Activated T-cell treated with anti-CD3 and anti-CD28 coated beads for 24 hours (primary cell): ENCODE results near the gene PERCC1.
"Not testable (repeated sequence)": the region's sequence is repeated elsewhere in the genome, so short reads cannot be mapped to it uniquely, and the experiment has no call there.

Experiments
- DNase-seq: peaks from one replicate; pipeline ENCODE4 v3.0.0-alpha.2; 2020; ENCODE audit warnings: low read depth

The PERCC1 gene

DNA sequence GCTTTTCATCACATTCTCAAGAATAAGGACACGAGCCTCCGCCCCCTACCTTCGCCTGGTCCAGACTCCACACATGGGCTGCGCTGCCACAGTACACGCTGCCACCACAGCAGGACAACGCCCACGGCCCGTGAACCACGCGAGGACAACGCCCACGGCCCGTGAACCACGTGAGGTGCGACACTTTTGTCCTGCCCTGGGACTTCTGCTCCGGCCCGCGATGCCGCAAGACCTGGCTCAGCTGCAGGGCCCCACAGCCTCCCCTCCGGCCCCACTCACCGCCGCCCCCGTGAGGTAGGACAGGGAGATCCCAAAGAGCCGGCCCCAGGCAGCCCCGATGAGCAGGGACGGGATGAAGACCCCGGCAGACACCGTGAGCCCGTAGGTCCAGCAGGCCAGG is 19.3 kb downstream of the PERCC1 start:
- DNase-seq = no peak

DNA sequence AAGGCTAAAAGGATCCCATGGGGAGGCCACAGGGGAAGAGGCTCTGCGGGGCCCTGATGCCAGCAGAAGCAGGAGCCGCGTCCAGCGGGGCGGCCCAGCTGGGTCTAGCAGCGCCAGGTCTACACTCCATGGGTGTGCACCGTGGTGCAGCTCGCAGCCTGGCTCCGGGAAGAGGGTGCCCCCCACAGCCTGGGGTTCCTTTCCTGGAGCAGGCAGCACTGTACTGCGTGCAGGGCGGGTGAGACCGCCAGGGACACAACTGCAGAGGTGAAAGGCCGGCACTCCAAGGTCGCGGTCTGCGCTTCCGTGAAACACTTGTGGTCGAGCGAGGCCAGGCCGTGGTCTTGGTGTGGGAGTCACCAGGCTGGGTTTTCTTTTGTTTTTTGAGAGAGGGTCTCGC is 20.0 kb downstream of the PERCC1 start:
- no peak for DNase-seq

DNA sequence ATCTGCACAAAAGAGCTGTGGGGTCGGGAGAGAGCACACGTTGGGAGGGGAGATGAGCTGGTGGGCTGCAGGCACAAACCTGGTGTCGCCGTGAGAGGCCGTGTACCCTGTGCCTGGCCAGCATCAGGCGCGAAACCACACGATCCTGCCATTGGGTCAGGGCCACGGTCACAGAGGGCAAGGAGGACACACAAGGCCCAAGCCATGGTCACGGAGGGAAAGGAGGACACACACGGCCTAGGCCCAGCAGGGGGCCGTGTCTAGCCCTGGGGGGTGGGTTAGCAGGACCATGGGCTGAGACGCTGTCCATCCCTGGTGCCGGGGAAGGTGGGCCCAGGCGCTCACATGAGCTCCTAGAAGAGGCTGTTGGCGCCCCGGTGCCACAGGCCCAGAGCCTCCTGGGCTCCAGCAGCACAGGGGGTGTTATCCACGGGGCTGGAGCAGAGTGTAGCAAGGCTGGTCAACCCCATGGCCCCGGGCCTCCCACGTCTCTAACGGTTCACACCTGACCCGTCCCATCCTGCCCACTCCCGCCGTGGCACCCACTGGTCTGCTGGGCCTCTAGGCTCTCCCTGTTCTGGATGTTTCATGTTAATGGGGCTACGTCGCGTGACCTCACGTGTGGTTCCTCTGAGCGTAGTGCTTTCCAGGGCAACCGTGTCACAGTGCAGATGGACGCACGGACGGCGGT is 21.0 kb downstream of the PERCC1 start:
- no peak for DNase-seq

DNA sequence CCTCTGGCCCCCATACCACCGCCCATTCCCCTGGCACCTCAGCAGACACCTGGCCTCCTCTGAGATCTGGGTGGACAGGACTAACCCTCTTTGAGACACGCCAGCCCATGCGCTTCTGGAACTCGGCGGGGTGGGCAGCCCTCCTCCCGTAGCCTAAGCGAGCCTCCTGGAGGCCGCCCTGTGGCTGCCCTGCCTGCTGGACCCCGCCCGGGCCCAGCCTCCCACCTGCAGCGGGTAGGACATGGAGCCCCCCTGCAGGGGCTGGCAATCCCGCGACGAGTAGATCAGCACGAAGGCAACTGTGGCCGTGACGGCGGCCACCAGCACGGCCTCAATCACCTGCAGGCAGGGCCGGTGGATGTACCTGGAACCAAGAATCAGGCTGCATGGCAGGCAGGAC is 21.7 kb downstream of the PERCC1 start:
- no peak for DNase-seq

DNA sequence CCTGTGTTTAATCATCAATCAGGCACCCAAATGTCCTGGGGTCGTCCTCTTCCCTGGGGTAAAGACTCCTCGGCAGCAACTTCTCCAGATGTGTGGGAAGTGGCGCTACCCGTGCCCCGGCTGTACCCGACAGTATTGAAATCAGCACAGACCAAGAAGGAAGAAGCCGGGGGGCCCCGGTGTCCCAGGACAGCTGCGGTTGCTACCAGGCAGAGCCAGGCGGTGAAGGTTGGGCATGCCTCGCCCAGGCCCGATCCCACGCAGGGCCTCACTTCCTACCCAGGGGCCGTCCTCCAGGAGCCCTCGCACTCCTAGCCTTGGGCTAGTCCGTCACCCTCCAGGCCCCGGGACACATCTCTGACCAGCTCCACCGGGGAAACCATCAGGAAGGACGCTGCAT is 22.4 kb downstream of the PERCC1 start:
- DNase-seq = no peak

DNA sequence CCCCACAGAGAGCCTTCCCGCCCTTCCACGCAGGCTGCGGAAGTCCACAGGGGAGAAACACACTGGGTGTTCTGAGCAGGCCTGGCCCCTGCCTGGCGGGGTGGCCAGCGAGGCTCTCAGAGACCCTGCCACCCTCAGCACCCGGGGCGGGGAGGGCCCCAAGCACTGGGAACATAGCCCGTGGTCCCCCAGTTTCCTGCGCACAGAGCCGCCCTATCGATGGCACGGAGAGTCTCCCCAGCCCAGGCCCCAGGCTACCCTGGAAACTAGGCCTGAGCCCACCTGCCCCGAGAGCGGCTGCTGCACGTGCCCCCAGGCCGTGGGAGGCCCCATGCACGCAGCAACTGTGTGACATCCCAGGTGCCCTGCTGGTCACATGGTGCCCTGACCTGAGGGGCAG is 23.7 kb downstream of the PERCC1 start:
- DNase-seq = no peak

DNA sequence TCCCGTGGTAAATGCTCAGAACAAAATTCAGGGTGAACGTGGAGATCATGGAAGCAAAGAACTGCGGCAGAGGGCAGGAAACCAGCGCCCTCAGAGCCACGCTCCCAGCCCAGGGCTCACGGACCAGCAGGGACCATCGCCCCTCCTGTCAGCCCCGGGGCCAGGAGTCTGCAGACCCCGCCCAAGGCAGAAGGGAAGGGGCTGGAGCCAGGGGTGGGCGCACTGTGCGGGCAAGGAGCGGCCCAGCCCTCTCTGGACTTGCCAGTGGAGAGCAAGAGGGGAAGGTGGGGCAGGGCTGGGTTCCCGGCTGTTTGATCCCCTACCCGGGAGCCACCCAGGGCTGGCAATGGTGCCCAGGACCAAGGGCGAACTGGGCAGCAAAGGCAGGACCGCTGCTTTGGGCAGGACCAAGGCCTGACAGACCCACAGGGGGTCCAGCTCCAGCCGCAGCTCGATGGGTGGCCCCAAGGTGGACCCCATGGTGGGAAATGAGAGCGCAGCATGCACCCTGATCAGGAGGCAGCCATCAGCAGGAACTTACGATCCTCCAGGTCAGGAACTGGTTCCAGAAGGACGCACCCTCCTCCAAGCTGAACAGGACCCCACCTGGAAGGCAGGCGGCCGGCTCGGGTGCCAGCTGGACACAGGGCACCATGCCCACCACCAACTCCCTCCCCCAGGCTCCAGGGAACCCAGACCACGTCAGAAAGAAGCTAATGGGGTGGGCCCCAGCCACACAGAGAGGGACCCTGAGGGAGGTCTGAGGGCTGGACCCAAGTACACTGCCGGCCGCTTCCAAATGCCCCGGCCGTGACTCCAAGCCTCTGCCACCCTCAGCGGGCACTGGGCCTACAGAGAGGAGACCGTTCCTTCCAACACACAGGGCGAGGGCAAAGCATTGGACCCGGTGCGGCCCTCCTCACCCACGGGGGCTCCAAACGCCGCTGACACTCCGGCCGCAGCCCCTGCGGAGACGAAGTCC is 24.6 kb downstream of the PERCC1 start:
- DNase-seq = no peak

DNA sequence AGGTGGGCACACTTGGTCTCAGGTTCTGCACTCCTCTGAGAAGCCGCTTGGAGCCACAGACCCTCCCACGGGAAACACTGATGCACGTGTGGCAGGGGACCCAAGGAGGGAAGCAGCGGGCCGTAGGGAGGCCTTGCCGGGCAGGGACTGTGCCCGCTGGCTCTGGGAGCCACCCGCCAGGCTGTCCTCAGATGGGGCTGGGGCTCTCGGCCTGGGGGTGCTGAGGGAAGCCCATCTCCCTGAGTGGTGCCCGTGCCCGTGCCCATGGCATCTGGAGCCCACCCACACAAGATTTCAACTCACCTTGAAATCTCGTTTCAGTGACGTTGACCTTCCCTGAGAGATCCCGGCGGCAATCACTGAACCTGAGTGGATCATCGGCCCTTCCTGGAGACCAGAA is 26.1 kb downstream of the PERCC1 start:
- DNase-seq = no peak

DNA sequence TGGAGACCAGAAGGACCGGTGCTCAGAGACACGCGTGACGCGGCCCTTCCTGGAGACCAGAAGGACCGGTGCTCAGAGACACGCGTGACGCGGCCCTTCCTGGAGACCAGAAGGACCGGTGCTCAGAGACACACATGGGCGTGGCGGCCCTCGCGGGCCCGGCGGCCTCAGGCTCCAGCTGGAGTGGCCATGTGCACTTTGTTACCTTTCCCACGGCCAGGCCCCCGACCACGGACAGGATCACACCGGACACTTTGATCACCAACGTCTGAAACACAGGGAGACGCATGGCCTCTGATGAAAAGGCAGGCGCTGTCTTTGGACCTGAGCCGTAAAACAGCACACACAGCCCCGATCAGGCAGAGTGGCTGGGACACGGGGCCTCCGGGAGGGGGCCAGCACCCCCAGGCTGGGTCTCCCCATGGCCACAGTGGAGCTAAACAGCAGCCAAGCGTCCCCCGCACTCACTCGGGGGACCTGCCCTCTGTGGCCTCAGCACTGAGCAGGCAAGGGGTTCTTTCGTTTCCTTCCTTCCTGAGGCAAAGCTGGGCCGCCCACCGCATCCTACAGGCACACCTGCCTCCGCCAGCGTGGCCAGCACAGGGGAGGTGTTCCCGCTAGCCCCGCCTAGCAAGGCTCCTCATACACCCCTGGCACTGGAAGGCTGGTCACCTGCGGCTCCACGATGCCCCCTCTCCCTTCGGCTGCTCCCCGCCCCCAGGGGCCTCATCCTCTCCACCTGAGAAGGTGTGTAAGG is 26.8 kb downstream of the PERCC1 start:
- DNase-seq = no peak

DNA sequence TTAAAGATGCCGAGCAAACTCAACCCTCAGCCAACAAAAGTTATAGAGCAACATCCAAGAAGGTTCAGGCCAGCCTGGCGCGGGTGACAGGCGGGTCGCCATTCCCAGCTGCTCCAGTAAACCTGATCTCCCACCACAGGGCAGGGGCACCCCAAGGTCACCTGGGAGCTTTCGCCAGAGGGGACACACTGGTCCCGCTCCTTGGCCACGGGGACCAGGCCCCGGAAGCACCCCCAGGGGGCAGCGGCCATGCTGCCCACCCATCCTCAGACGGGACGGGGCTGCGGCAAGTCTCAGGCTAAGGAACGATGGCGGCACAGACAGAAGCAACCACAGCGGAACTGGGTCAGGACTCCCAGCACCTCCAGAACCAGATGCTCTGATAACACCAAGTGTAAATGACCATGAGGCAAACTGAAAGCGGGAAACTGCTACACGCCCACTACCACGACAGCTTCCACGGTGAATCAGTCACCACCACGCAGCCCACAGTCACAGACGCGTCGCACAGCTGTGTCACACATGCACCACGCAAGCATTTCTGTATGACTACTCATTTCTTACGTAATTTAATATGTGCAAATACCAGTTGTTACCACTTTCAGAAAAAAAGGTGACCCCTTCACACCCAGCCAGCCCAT is 27.6 kb downstream of the PERCC1 start:
- no peak for DNase-seq

DNA sequence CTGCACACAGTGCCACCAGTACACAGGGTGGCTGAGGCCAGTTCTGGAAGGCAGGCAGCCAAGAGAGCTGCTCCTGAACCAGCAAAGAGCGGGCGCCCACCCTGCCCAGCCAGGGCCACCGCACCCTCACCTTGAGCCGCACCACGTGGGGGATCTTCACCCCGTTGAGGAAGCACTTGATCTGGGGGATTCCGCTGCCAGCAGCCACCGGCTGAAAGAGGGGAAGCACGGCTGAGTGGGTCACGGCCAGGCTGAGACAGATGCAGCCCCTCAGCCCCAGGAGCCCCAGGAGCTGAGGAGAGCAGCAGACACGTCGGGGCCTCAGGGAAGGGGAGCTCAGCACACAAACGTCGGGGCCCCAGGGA is 28.1 kb downstream of the PERCC1 start:
- no peak for DNase-seq

DNA sequence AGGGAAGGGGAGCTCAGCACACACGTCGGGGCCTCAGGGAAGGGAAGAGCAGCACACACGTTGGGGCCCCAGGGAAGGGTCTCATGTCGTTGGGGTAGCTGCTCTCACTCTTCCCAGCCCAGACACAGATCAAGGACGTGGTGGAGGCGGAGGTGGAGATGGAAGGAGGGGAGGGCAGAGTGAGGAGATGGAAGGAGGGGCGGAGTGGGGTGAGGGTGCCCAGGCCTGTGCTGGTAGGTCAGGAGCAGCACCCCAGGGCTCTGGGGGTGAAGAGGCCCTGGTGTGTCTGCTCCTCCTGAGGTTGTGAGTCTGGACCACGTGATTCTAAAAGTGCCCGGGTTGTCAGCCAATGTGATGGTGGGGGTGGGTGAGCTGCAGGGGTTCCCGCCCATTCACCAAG is 29.1 kb downstream of the PERCC1 start:
- no peak for DNase-seq

DNA sequence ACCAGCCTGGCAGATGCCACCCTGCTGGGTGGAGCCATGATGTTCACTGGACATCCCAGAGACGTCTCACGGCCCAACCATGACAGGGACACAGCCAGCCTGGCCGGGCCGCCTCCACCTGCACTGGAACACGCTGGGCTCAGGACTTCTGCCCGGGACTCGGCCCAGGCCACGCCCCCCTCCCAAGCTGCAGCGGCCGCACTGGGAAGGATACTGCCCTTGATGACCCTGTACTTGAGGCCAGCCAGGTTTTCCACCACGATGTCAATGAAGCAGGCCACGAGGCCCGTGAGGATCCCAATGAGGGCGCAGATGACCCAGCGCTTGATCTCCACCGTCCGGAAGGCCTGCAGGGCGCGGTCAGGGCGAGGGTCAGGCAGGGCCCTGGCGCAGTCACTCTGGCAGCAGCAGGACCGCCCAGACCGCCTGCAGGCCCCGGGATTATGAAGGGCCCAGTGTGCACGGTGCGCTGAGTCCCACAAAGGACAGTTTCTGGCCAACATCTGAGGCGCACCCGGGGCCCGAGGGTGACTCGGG is 29.8 kb downstream of the PERCC1 start:
- no peak for DNase-seq

DNA sequence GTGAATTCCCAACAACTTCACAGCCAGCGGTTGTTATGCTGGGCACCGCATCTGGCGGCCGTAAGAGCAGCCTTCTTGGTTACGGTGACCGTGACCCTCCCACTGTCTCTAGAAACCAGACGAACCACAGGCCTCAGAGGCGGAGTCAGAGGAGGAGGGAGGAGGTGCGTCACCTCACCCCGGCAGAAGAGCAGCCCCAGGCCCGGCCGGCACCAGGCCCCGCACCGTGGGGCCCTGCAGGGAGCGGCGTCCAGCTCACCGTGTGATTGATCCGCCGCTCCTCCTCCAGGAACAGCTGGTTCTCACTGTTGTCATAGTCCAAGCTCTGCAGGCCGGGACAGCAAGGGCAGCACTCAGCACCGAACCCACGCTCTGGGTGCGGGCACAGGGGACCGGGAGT is 30.3 kb downstream of the PERCC1 start:
- no peak for DNase-seq

DNA sequence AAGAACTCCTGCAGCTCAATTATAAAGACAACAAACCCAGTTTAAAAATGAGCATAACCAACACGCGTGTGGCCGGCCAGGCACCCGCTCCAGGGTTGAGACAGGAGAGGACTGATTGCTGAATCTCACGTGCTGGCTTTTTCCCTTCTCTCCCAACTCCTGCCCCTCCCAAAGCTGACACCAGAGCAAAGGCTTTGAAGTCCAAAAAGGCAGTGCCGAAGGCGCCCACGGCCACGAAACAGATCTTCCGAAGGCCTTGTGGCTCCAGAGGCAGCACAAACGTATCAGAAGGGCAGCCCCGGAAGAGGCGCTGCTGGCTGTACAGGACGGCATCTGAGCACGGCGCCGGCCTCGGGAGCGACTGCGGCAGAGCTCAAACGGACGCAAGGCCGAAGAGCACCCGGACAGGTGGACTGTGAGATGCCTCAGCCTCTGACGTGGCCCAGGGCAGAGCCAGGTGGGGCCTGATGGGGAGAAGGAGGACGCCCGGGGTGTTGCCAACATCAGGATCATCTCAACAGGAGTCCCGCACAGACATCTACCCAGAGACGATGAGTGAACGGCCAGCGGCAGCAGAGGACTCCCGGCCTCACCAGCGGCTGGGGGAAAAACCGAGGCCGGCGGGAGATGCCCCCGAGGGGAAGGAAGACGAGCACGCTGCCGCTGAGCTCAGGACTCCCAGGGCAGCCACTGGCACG is 33.5 kb downstream of the PERCC1 start:
- DNase-seq = no peak

DNA sequence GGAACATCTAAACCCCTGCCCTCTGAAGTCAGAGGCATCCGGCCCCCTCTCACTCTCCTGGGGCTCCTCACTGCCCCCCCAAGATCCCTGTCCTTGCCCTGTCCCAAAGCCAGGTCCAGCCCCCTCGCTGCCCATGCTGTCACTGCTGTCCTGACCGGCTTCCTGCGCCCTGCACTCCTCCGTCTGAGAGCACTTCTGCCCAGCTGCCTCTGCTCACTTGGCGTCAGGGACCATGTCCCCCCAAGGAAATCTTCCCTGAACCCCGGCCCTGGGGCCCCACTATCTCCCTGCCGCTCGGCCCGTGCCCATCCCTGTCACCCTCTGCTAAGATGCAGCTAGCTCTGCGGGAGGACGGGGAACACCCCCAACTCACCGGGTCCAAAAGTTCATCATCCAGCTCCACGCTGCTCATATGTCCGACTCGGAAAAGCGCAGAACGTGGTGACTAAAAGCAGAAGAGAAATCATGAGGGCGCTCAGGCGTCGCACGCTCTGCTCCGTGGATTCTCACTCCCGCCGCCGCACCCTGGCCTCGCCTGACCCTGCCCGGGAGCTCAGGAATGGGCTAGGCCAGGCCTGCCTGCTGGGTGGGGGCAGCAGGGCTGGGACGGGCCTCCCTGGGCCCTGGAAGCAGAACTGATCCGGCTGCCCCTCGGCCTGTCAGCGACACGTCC is 34.2 kb downstream of the PERCC1 start:
- no peak for DNase-seq

DNA sequence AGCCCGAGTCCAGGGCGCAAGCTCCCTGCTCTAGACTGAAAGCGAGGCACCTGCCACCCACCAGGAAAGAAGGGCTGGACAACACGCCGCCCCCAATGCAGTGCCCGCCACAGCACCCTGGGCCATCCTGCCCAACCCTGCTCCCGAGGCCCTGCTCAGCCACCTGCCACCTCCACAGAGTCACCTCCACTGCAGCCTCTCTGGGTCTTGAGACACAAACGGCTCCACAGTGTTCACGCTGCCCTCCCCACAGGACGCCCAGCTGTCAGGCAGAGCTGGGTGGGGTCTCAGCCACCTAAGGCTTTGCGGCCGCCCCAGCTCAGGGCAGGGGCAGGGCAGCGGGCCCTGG is 34.7 kb downstream of the PERCC1 start:
- no peak for DNase-seq

DNA sequence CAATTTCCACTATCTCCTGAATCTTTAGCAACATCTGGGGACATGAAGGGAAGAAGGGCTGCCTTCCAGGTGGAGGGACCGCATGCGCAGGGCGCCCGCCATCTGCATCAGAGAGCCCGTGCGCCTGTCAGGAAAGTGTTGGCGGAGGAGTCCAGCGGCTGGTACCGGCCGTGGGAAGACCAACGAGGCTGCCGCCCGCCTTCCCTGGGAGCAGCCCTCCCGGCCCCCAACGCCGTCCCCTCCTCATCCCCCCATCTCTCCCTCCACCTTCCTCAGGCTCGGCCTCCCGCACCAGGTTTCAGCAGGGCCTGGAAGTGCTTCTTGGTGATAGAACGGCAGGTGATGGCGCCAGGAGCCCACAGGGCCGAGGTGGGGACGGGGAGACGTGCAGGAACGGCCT is 35.2 kb downstream of the PERCC1 start:
- no peak for DNase-seq

DNA sequence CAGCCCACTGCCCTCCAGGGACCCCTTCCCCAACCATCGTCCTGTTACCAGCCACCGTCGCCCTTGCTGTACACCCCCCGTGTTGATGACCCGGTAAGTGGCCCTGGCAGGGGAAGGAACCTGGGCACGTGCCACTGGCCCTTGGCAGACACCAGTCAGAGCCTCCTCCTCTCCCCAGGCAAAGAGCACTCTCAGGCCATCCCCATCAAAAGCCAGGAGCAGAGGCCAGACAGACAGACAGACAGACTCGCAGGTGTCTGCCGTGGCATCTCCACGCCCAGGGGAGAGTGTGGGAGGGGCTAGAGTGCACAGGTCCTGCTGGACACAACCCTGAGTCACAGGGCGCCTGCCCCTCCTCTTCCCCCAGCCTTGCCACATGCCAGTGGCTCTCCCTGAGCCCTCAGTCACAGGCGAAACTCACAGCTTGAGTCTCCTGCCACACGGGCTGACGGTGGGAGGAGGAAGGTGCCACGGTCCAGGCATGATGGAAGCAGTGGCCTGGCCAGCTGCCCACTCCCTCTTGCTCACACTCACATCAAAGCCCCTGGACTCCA is 36.2 kb downstream of the PERCC1 start:
- DNase-seq = no peak

DNA sequence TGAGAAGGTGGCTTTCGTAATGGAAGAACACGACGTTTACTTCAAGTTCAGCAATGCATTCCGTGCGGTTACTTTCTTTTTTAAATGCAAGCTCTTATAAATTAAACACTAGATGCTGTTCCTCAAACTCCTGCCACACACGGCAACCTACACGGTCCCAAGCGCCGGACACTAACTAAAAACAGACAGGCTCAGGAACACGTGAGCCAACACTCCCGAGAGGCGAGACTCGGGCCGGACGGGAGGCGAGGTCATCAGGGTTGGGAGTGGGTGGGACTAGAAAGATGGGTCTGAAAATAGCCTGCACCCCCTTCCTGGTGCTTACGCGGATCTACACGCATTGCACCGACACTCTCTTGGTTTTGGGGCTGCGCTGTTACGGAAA is 37.5 kb downstream of the PERCC1 start:
- DNase-seq = no peak

DNA sequence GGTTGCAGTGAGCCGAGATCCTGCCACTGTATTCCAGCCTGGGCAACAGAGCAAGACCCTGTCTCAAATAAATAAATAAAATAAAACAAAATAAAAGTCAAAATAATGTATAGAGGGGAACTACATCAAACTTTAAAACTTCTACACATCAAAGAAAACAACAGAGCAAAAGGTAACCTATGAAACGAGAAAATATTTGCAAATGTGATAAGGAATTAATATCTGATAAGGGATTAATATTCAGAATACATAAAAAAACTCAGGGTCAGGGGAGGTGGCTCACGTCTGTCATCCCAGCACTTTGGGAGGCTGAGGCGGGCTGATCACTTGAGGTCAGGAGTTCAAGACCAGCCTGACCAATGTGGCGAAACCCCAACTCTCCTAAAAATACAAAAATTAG is 38.3 kb downstream of the PERCC1 start:
- not testable (repeated sequence) for DNase-seq
